ENCODE measurements around the gene GPR32.
"Not testable (repeated sequence)": the region's sequence is repeated elsewhere in the genome, so short reads cannot be mapped to it uniquely, and the experiment has no call there.

The GPR32 gene

GRCh38 chr19:50779504-50780457 lies 9.5 kb downstream of the GPR32 start:
- Histone ChIP-seq H3K23ac (ENCODE audit: low read length) (no peak overlapping the region), H3K9ac (ENCODE audit: low read length) (no peak overlapping the region), H3K18ac (ENCODE audit: low read length) (peak overlapping the region; percentile 45), H3K36me3 (ENCODE audit: control insufficient read depth in 1 of 2, insufficient read depth in 2 of 2, low read length in 2 of 2) (no peaks in the 10 kb centered on the region), H3K4me3 (ENCODE audit: low read depth, low read length) (no peak overlapping the region), H4K12ac (ENCODE audit: low read depth, low read length) (no peak overlapping the region), H2AK5ac (ENCODE audit: low read length) (peak overlapping the region; percentile 81), H2BK120ac (ENCODE audit: insufficient read depth, low read length, poor library complexity) (peak overlapping the region; percentile 77), H2AFZ (ENCODE audit: insufficient read depth, low read length, poor library complexity) (no peak overlapping the region), H3K9me3 (ENCODE audit: insufficient read depth, low read depth, low read length) (no peaks in the 10 kb centered on the region), H3K27ac (ENCODE audit: low read depth, low read length) (peak overlapping the region; percentile 75), H3K79me2 (ENCODE audit: control insufficient read depth, insufficient read depth, low read length, poor library complexity) (no peaks in the 10 kb centered on the region), H3K4me2 (ENCODE audit: low read length) (no peak overlapping the region), H3K14ac (ENCODE audit: low read length) (peak overlapping the region; percentile 52), H4K8ac (ENCODE audit: low read depth, low read length) (peak overlapping the region; percentile 14), H2BK5ac (ENCODE audit: low read depth, low read length, poor library complexity) (peak overlapping the region; percentile 77), H2BK12ac (ENCODE audit: low read length) (no peak overlapping the region), H3K4ac (ENCODE audit: low read depth, low read length) (no peak overlapping the region), H3K4me1 (ENCODE audit: control insufficient read depth in 1 of 2, insufficient read depth in 2 of 2, low read length in 2 of 2) (peaks cover 15 to 26% of the 10 kb centered on the region in 2 experiments), H4K91ac (ENCODE audit: low read depth, low read length) (peak overlapping the region; percentile 46), H3K27me3 (ENCODE audit: insufficient read depth, low read length) (no peaks in the 10 kb centered on the region), H3K79me1 (ENCODE audit: low read length) (peaks cover 15% of the 10 kb centered on the region)
- no CpG with 5 or more reads among the region's 25 CpGs for WGBS (ENCODE audit: extremely low coverage, insufficient coverage, insufficient read length)
- peak; percentile 98 to 99 for DNase-seq

GRCh38 chr19:50780753-50781435 lies 10.6 kb downstream of the GPR32 start:
- peak overlapping the region; percentile 32 for H4K8ac ChIP-seq (ENCODE audit: low read depth, low read length)
- H3K79me2 ChIP-seq (ENCODE audit: control insufficient read depth, insufficient read depth, low read length, poor library complexity): no peaks in the 10 kb centered on the region
- H3K4me3 ChIP-seq (ENCODE audit: low read depth, low read length): no peak overlapping the region
- no peak overlapping the region for H2AK5ac ChIP-seq (ENCODE audit: low read length)
- H4K91ac ChIP-seq (ENCODE audit: low read depth, low read length): peak overlapping the region; percentile 65
- peak; percentile 88 to 91 for DNase-seq
- H2BK5ac ChIP-seq (ENCODE audit: low read depth, low read length, poor library complexity): no peak overlapping the region
- no peak overlapping the region for H3K18ac ChIP-seq (ENCODE audit: low read length)
- no peaks in the 10 kb centered on the region for H3K27me3 ChIP-seq (ENCODE audit: insufficient read depth, low read length)
- H3K27ac ChIP-seq (ENCODE audit: low read depth, low read length): peak overlapping the region; percentile 75
- no peak overlapping the region for H3K23ac ChIP-seq (ENCODE audit: low read length)
- H4K12ac ChIP-seq (ENCODE audit: low read depth, low read length): no peak overlapping the region
- no peak overlapping the region for H3K4ac ChIP-seq (ENCODE audit: low read depth, low read length)
- no peak overlapping the region for H2BK12ac ChIP-seq (ENCODE audit: low read length)
- H3K36me3 ChIP-seq (ENCODE audit: control insufficient read depth in 1 of 2, insufficient read depth in 2 of 2, low read length in 2 of 2): no peaks in the 10 kb centered on the region
- no peak overlapping the region for H3K9ac ChIP-seq (ENCODE audit: low read length)
- H3K14ac ChIP-seq (ENCODE audit: low read length): no peak overlapping the region
- peak overlapping the region; percentile 77 for H2BK120ac ChIP-seq (ENCODE audit: insufficient read depth, low read length, poor library complexity)
- H3K4me2 ChIP-seq (ENCODE audit: low read length): no peak overlapping the region
- peaks cover 15% of the 10 kb centered on the region for H3K79me1 ChIP-seq (ENCODE audit: low read length)
- H2AFZ ChIP-seq (ENCODE audit: insufficient read depth, low read length, poor library complexity): no peak overlapping the region
- H3K4me1 ChIP-seq (ENCODE audit: control insufficient read depth in 1 of 2, insufficient read depth in 2 of 2, low read length in 2 of 2): peaks cover 15 to 26% of the 10 kb centered on the region in 2 experiments
- WGBS (ENCODE audit: extremely low coverage, insufficient coverage, insufficient read length): no CpG with 5 or more reads among the region's 16 CpGs
- no peaks in the 10 kb centered on the region for H3K9me3 ChIP-seq (ENCODE audit: insufficient read depth, low read depth, low read length)

- H3K36me3 ChIP-seq (ENCODE audit: control insufficient read depth in 1 of 2, insufficient read depth in 2 of 2, low read length in 2 of 2); H2AFZ ChIP-seq (ENCODE audit: insufficient read depth, low read length, poor library complexity); H3K27ac ChIP-seq (ENCODE audit: low read depth, low read length); H3K9me3 ChIP-seq (ENCODE audit: insufficient read depth, low read depth, low read length); H3K23ac ChIP-seq (ENCODE audit: low read length); H2BK12ac ChIP-seq (ENCODE audit: low read length); H3K27me3 ChIP-seq (ENCODE audit: insufficient read depth, low read length); H3K79me2 ChIP-seq (ENCODE audit: control insufficient read depth, insufficient read depth, low read length, poor library complexity); H3K4ac ChIP-seq (ENCODE audit: low read depth, low read length); DNase-seq; H3K18ac ChIP-seq (ENCODE audit: low read length); H3K4me3 ChIP-seq (ENCODE audit: low read depth, low read length); H3K14ac ChIP-seq (ENCODE audit: low read length); H4K8ac ChIP-seq (ENCODE audit: low read depth, low read length); H2BK5ac ChIP-seq (ENCODE audit: low read depth, low read length, poor library complexity); H4K91ac ChIP-seq (ENCODE audit: low read depth, low read length); H4K12ac ChIP-seq (ENCODE audit: low read depth, low read length); H2AK5ac ChIP-seq (ENCODE audit: low read length); H3K4me2 ChIP-seq (ENCODE audit: low read length); H2BK120ac ChIP-seq (ENCODE audit: insufficient read depth, low read length, poor library complexity); H3K9ac ChIP-seq (ENCODE audit: low read length): not testable (repeated sequence)
- Histone ChIP-seq H3K4me1 (ENCODE audit: control insufficient read depth in 1 of 2, insufficient read depth in 2 of 2, low read length in 2 of 2) (peaks cover 13 to 23% of the 10 kb centered on the region in 2 experiments), H3K79me1 (ENCODE audit: low read length) (peaks cover 13% of the 10 kb centered on the region)
- no CpG with 5 or more reads among the region's 8 CpGs for WGBS (ENCODE audit: extremely low coverage, insufficient coverage, insufficient read length)
These were observed 13.5 kb downstream of the GPR32 start for GRCh38 chr19:50783848-50784152.

GRCh38 chr19:50784710-50785109 lies 14.4 kb downstream of the GPR32 start:
- Histone ChIP-seq H3K4ac (ENCODE audit: low read depth, low read length) (no peak overlapping the region), H2AFZ (ENCODE audit: insufficient read depth, low read length, poor library complexity) (no peak overlapping the region), H2BK5ac (ENCODE audit: low read depth, low read length, poor library complexity) (no peak overlapping the region), H3K36me3 (ENCODE audit: control insufficient read depth in 1 of 2, insufficient read depth in 2 of 2, low read length in 2 of 2) (no peaks in the 10 kb centered on the region), H2BK120ac (ENCODE audit: insufficient read depth, low read length, poor library complexity) (no peak overlapping the region), H3K27me3 (ENCODE audit: insufficient read depth, low read length) (no peaks in the 10 kb centered on the region), H2AK5ac (ENCODE audit: low read length) (no peak overlapping the region), H3K9ac (ENCODE audit: low read length) (no peak overlapping the region), H2BK12ac (ENCODE audit: low read length) (no peak overlapping the region), H3K4me3 (ENCODE audit: low read depth, low read length) (no peak overlapping the region), H3K4me1 (ENCODE audit: control insufficient read depth in 1 of 2, insufficient read depth in 2 of 2, low read length in 2 of 2) (peaks cover 13 to 21% of the 10 kb centered on the region in 2 experiments), H3K14ac (ENCODE audit: low read length) (no peak overlapping the region), H4K91ac (ENCODE audit: low read depth, low read length) (no peak overlapping the region), H3K18ac (ENCODE audit: low read length) (no peak overlapping the region), H3K79me2 (ENCODE audit: control insufficient read depth, insufficient read depth, low read length, poor library complexity) (no peaks in the 10 kb centered on the region), H4K8ac (ENCODE audit: low read depth, low read length) (no peak overlapping the region), H3K9me3 (ENCODE audit: insufficient read depth, low read depth, low read length) (no peaks in the 10 kb centered on the region), H3K23ac (ENCODE audit: low read length) (no peak overlapping the region), H3K27ac (ENCODE audit: low read depth, low read length) (no peak overlapping the region), H4K12ac (ENCODE audit: low read depth, low read length) (no peak overlapping the region), H3K79me1 (ENCODE audit: low read length) (peaks cover 13% of the 10 kb centered on the region), H3K4me2 (ENCODE audit: low read length) (no peak overlapping the region)
- DNase-seq: no peak
- no CpG with 5 or more reads among the region's 3 CpGs for WGBS (ENCODE audit: extremely low coverage, insufficient coverage, insufficient read length)

All from trophoblast cell (in vitro differentiated cells and primary cell).